Fibroblast of lung (primary cell): ENCODE data around the gene LRRN4.

ENCODE experiments used
- EZH2 ChIP-seq: IDR thresholded peaks from 2 replicates; pipeline ENCODE4 v1.5.1; 2012; ENCODE audit warnings: low read length, control low read depth, mild to moderate bottlenecking; ENCODE audit errors: missing control alignments
- TF ChIP-seq, protein P1 (sequence below), 2 donors: IDR thresholded peaks in 1 of 2; conservative IDR thresholded peaks in 1 of 2; 1 replicate in 1 of 2; 2 replicates in 1 of 2; pipeline ENCODE4 v1.5.1; 2011 to 2012; ENCODE audit warnings: low read length in 2 of 2, control low read depth in 1 of 2, inconsistent platforms in 1 of 2, low read depth in 1 of 2, mild to moderate bottlenecking in 1 of 2

DNA sequence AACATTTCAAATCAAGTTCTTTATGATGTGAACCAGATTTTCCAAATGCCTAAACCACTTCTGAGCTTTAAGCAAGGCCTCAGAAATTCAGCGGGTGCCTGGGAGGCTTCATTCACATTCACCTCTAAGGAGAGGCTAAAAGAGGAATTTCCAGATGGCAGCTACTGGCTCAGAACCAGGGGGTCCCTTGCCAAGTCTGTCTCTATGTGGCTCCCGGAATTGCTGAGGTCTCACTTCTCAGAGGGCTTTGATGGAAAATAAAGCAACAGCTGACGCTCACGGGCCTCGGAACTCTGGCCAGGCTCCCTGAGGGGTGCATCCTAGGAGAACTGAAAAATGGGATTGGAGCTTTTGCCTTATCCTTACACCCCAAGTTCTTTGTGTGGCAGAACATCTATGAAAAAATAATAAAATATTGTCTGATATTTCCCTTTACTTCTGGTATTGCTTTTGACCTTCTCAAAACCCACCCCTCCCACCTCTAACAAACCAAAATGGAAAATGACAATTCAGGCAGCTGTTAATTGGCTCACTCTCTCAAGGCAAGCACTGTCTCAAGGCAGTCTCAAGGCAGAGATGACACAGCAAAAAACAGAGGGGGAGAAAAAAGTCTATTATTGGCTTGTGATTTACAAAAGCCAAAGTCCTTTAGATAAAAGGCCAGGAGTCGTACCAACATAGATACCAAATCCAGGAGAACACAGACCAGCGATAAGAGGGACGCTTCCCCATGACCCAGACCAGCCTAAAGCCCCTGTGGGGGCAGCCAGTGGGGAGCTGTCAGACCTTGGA lies 21.8 kb upstream of the LRRN4 start:
- TF ChIP-seq EZH2: no peak
- TF ChIP-seq, protein P1, sequence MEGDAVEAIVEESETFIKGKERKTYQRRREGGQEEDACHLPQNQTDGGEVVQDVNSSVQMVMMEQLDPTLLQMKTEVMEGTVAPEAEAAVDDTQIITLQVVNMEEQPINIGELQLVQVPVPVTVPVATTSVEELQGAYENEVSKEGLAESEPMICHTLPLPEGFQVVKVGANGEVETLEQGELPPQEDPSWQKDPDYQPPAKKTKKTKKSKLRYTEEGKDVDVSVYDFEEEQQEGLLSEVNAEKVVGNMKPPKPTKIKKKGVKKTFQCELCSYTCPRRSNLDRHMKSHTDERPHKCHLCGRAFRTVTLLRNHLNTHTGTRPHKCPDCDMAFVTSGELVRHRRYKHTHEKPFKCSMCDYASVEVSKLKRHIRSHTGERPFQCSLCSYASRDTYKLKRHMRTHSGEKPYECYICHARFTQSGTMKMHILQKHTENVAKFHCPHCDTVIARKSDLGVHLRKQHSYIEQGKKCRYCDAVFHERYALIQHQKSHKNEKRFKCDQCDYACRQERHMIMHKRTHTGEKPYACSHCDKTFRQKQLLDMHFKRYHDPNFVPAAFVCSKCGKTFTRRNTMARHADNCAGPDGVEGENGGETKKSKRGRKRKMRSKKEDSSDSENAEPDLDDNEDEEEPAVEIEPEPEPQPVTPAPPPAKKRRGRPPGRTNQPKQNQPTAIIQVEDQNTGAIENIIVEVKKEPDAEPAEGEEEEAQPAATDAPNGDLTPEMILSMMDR (conservative IDR thresholded peaks at IDR 0.05 in 1 of 2, IDR thresholded peaks at IDR 0.05 in 1 of 2; ENCODE audit: low read depth in 1 of 2, low read length in 2 of 2): no peak
